ENCODE data around the gene FAM20A.

GRCh38 chr17:68535922-68536321, 65.2 kb downstream of the FAM20A start:
- no peak for TF ChIP-seq POLR2A (IDR thresholded peaks at IDR 0.05)
- TF ChIP-seq CTCF (IDR thresholded peaks at IDR 0.05) = no peak

Data from heart left ventricle (tissue), 13 donors.